ENCODE results near the gene PEX7.
A peak's percentile ranks its signal among the peaks of the same experiment; 100 is the strongest.
"Not testable (repeated sequence)": the region's sequence is repeated elsewhere in the genome, so short reads cannot be mapped to it uniquely, and the experiment has no call there.

The PEX7 gene

DNA sequence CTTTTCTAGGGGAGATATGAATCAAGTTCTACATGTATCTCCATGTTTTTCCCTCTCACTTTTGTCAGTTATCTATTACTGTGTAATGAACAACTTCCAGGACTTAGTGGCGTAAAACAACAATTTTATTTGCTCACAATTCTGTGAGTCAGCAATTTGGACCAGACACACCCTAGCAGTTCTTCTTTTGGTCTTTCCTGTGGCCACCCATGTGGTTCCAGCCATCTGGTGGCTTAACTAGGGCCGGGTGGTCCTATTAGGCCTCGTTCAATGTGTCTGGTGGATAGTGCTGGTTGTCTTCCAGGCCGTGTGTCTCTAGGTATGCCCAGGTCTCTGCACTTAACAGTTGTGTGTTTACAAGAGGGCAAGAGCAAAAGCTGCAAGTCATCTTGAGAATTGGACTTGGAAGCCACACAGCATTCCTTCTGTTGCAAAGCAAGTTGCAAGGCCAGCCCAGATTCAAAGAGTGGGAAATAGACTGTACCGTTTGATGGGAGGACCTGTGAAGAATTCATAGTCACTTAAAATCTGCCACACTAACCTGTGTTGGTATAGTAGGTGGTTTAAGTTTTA lies 78.9 kb downstream of the PEX7 start:
- no peak for DNase-seq

DNA sequence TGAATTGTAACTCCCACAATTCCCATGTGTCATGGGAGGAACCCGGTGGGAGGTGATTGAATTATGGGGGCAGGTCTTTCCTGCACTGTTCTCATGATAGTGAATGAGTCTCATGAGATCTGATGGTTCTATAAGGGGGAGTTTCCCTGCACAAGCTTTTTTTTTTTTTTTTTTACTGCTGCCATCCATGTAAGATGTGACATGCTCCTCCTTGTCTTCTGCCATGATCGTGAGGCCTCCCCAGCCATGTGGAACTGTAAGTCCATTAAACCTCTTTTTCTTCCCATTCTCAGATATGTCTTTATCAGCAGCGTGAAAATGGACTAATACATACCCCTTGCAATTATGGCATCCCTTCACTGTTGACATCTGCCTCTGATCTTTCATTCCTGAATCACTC lies 82.1 kb downstream of the PEX7 start:
- not testable (repeated sequence) for DNase-seq

- DNase-seq: no peak
Measured at GRCh38 chr6:136914947-136915346, 92.6 kb downstream of the PEX7 start.

DNA sequence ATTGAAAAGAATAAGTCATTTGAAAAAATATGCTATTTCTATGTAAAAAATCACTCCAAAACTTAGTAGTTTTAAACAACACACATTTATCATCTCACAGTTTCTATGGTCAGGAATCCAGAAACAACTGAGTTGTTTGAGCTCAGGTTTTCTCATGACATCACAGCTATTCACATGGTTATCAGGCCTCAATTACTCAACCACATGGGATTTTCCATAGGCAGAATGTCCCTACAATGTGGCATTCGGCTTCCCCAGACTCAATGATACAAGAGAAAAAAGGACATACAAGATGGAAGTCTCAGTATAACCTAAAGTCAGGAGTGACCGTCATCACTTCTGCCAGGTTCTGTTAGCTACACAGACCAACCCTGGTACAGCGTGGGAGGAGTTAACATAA lies 96.3 kb downstream of the PEX7 start:
- no peak for DNase-seq

- peak; percentile 4 for DNase-seq
Measured at GRCh38 chr6:136920216-136920615, 97.8 kb downstream of the PEX7 start.

DNA sequence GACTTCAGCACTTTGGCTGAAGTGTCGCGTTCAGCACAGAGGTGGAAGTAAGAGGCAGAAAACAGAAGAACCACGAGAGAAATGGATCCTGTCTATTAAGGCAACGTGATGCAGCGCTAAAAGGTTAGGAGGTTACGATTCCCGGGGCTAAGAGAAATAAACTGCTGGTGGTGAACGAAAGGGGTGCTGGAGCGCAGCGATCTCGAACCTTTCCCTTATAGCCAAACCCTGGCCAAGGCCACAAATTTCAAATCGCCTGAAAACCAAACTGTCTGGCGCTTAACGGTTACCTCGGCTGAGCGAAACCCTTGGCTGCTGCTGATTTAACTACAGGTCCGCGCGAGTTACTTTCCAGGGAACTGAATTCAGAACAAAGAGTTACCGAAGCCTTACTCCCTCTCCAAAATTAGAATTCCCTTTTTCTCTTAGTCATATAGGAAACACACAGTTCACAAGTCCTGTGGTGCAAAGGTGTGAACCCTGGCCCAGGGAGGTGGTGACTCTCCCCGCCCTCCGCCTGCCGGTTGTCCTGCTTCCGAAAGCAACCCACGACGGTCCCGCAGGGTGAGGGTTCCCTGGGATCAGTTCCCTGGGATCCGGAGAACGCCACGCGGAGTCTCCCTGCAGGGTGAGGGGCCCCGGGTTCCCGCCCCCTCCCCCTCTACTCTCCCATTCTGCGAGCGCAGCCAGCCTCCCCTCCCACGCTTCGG lies 98.4 kb downstream of the PEX7 start:
- DNase-seq: peak; percentile 8

GRCh38 chr6:136921381-136921935 lies 99.1 kb downstream of the PEX7 start:
- DNase-seq: no peak

GRCh38 chr6:136921936-136922684 lies 99.7 kb downstream of the PEX7 start, which contains the start of gene SLC35D3:
Gene SLC35D3 (plus strand): TSS chr6:136922301. CDS start chr6:136922429, 128 bp downstream.
- peak; percentile 9 for DNase-seq

- DNase-seq: no peak
Measured at GRCh38 chr6:136922685-136923006, 100.3 kb downstream of the PEX7 start.

GRCh38 chr6:136923116-136923953 lies 100.9 kb downstream of the PEX7 start:
- no peak for DNase-seq

GRCh38 chr6:136923954-136924673 lies 101.7 kb downstream of the PEX7 start:
- no peak for DNase-seq

- DNase-seq: no peak
Measured at GRCh38 chr6:136926383-136926782, 104.0 kb downstream of the PEX7 start.

- DNase-seq: peak; percentile 14
Measured at GRCh38 chr6:136927292-136927691, 104.9 kb downstream of the PEX7 start.

- DNase-seq: no peak
Measured at GRCh38 chr6:136930528-136930927, 108.1 kb downstream of the PEX7 start.

GRCh38 chr6:136932599-136932998 lies 110.2 kb downstream of the PEX7 start:
- DNase-seq: no peak

DNA sequence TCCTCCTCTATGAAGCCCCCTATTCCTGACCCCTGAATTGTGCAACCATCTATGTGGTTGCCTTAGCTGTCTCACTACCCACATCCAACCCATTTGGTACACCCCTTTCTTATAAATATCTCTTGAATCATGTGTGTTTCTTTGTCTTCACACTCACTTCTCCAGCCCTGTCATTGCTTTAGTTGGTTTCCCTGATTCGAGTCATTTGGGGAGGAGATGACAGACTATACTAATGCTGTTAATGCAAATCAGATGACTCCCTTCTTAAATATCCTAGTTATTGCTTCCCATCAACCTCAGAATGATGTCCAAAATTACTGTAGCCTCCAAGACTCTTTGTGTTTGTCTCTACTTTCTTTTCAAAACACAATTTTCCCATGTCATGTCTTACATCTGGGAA lies 122.7 kb downstream of the PEX7 start:
- no peak for DNase-seq

DNA sequence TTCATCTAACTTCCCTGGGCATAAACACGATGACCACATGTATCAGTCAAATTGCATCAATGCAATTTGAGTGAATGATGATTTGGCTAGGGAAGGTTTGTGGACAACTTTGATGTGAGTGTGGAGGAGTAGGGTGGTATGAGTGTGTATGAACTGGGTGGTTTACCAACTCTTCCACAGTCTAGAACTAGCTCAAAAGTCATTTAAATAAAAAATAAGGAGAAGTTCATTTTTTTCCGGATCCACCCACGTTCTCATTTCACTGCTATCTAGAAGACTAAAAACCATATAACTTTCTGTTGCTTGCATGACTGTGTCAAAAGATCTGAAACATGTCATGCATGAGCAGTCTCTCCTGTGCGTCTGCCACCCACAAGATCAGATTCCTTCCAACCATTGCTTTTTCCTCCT lies 123.3 kb downstream of the PEX7 start:
- DNase-seq: no peak

- DNase-seq: no peak
Measured at GRCh38 chr6:136947037-136947436, 124.6 kb downstream of the PEX7 start.

DNA sequence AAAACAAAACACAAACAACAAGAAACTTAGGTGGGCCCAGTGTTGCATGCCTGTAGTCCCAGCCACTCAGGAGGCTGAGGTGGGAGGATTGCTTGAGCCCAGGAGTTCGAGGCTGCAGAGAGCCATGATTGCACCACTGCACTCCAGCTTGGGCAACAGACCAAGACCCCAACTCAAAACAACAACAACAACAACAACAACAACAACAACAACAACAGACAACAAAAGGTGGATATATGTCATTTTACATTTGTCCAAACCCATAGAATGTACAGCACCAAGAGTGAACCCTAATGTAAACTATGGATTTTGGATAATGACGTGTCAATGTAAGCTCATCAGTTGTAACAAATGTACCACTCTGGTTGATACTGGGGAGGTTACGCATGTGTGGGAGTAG lies 127.6 kb downstream of the PEX7 start:
- DNase-seq: not testable (repeated sequence)

GRCh38 chr6:136950436-136951126 lies 128.2 kb downstream of the PEX7 start:
- DNase-seq: no peak

DNA sequence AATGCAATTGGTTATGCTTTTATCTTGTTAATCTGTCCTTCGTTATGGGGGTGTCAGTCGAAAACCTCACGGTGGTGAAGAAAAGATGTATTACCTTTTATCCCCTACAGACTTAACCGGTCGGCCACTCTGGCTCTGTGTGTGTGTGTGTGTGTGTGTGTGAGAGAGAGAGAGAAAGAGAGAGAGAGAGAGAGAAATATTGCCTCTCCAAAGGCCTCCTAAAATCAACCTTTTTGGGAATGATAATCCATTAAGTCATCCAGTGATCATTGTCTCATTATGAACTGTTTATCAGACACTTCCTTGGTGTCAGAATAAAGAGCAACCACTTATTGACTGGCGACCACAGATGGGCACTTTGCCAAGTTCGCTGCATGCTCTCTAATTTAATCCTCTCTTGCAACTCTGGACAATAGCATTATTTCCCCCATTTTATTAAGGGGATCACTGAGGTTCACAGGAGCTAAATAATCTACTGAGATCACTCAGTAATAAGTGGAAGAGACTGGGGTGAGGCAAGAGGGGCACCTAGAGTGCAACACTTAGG lies 130.4 kb downstream of the PEX7 start:
- no peak for DNase-seq
